Activated CD4-positive, alpha-beta T cell treated with anti-CD3 and anti-CD28 coated beads for 24 hours (primary cell): ENCODE measurements around the gene MRPS24.
"Not testable (repeated sequence)": the region's sequence is repeated elsewhere in the genome, so short reads cannot be mapped to it uniquely, and the experiment has no call there.

Experiments used
- DNase-seq, 2 donors: peaks; one replicate each; pipeline ENCODE4 v3.0.0-alpha.2; 2020; ENCODE audit warnings: low read depth in 2 of 2

Gene MRPS24

GRCh38 chr7:43869006-43869866 lies at the start of gene MRPS24:
MRPS24 (minus strand) TSS chr7:43869517; CDS start chr7:43869495, 22 bp downstream.
- peak; percentile 93 to 95 for DNase-seq

GRCh38 chr7:43915907-43916306 lies 46.6 kb upstream of the MRPS24 start:
- DNase-seq = no peak

GRCh38 chr7:43914795-43915194 lies 45.5 kb upstream of the MRPS24 start:
- DNase-seq = no peak

- DNase-seq = peak; percentile 19 to 29
Measured at GRCh38 chr7:43906331-43907010, 37.2 kb upstream of the MRPS24 start, which contains the start of gene URGCP. URGCP (minus strand) TSS chr7:43906596; CDS start chr7:43906575, 21 bp downstream.

- no peak for DNase-seq
Measured at GRCh38 chr7:43905956-43906330, 36.6 kb upstream of the MRPS24 start.

GRCh38 chr7:43905209-43905946 lies 36.1 kb upstream of the MRPS24 start:
- no peak for DNase-seq

GRCh38 chr7:43904533-43905208 lies 35.4 kb upstream of the MRPS24 start:
- DNase-seq = no peak

GRCh38 chr7:43902542-43903054 lies 33.3 kb upstream of the MRPS24 start:
- no peak for DNase-seq

- DNase-seq = not testable (repeated sequence)
Measured at GRCh38 chr7:43898571-43898970, 29.3 kb upstream of the MRPS24 start.

- no peak for DNase-seq
Measured at GRCh38 chr7:43895847-43896415, 26.6 kb upstream of the MRPS24 start.

- no peak for DNase-seq
Measured at GRCh38 chr7:43891069-43891955, 22.0 kb upstream of the MRPS24 start.

- no peak for DNase-seq
Measured at GRCh38 chr7:43890468-43890867, 21.2 kb upstream of the MRPS24 start.

GRCh38 chr7:43888993-43889945 lies 20.0 kb upstream of the MRPS24 start:
- no peak for DNase-seq

- no peak for DNase-seq
Measured at GRCh38 chr7:43884617-43885016, 15.3 kb upstream of the MRPS24 start.

- DNase-seq = no peak
Measured at GRCh38 chr7:43884209-43884608, 14.9 kb upstream of the MRPS24 start.

- no peak for DNase-seq
Measured at GRCh38 chr7:43880596-43880995, 11.3 kb upstream of the MRPS24 start.

GRCh38 chr7:43879477-43879876 lies 10.2 kb upstream of the MRPS24 start:
- no peak for DNase-seq

- no peak for DNase-seq
Measured at GRCh38 chr7:43878867-43879266, 9.6 kb upstream of the MRPS24 start.
